Esophagus muscularis mucosa (tissue), 4 donors: ENCODE measurements around the gene SDC4. TPM values are rescaled to one million over a fixed set of nuclear protein-coding genes. Genes with fewer than 3 reads are reported as not detected.

Experiments
- DNase-seq: peaks from one replicate; pipeline ENCODE4 v3.0.0-alpha.2; 2017; ENCODE audit errors: extremely low spot score
- H3K27ac ChIP-seq, 4 donors: fragments of 200-600 bp; sonication (generic); replicated peaks in 1 of 4; 1 replicate in 3 of 4; 2 replicates in 1 of 4; pipeline ENCODE4 v1.5.1; 2016 to 2019; ENCODE audit warnings: mild to moderate bottlenecking in 1 of 4
- H3K27me3 ChIP-seq, 4 donors: fragments of 200-600 bp; sonication (generic); one replicate each; pipeline versions ENCODE4 v1.5.1 to v1.6.0; 2016 to 2019
- H3K36me3 ChIP-seq, 4 donors: fragments of 200-600 bp; sonication (generic); one replicate each; pipeline ENCODE4 v1.5.1; 2016 to 2019
- H3K4me1 ChIP-seq, 4 donors: fragments of 200-600 bp; sonication (generic); one replicate each; pipeline ENCODE4 v1.5.1; 2016 to 2019
- H3K4me3 ChIP-seq, 4 donors: fragments of 200-600 bp; sonication (generic); 1 replicate in 2 of 4; 2 replicates in 2 of 4; pipeline ENCODE4 v1.5.1; 2016 to 2019; ENCODE audit warnings: mild to moderate bottlenecking in 4 of 4, moderate library complexity in 1 of 4
- H3K9me3 ChIP-seq, 4 donors: fragments of 200-600 bp; sonication (generic); 1 replicate in 3 of 4; 2 replicates in 1 of 4; pipeline ENCODE4 v1.5.1; 2016 to 2019
- EP300 ChIP-seq: sonication (generic); formaldehyde crosslinking; IDR thresholded peaks from one replicate; pipeline ENCODE4 v1.6.1; 2017; ENCODE audit warnings: antibody characterized with exemption
- POLR2A ChIP-seq: fragments of 450-650 bp; IDR thresholded peaks from one replicate; pipeline ENCODE4 v1.6.1; 2017; ENCODE audit warnings: antibody characterized with exemption, moderate library complexity, mild to moderate bottlenecking, low read depth
- POLR2AphosphoS5 ChIP-seq, 2 donors: sonication (generic); formaldehyde crosslinking; IDR thresholded peaks; one replicate each; pipeline ENCODE4 v1.6.1; 2017; ENCODE audit warnings: antibody characterized with exemption in 2 of 2
- WGBS: methylation state at CpG from one replicate; pipeline ENCODE4 v1.1.5; 2018; 5-methylcytosine and 5-hydroxymethylcytosine counted together
- intact Hi-C: fragments of 100-400 bp; cut with DNase I; formaldehyde crosslinking; loops from one replicate; pipeline ENCODE4 v1.15.1; 2023
- total RNA-seq, 4 donors: library from RNA; depleted of rRNA; stranded (reverse); fragments of >200 nt; gene quantifications; one replicate each; pipeline versions ENCODE4 v1.1.0 to v1.2.1, GENCODE V29; 2016
- TF ChIP-seq, protein P1 (sequence below), 3 experiments: fragments of 200-600 bp in 2 of 3; fragments of 450-650 bp in 1 of 3; sonication (generic) in 2 of 3; IDR thresholded peaks; one replicate each; pipeline ENCODE4 v1.5.1; 2017 to 2019; ENCODE audit warnings: antibody characterized with exemption in 3 of 3, mild to moderate bottlenecking in 2 of 3, moderate library complexity in 1 of 3

Gene SDC4
- total RNA-seq, 4 donors from 2014 or later, result 61.9 to 177 (median 72.2) TPM

DNA sequence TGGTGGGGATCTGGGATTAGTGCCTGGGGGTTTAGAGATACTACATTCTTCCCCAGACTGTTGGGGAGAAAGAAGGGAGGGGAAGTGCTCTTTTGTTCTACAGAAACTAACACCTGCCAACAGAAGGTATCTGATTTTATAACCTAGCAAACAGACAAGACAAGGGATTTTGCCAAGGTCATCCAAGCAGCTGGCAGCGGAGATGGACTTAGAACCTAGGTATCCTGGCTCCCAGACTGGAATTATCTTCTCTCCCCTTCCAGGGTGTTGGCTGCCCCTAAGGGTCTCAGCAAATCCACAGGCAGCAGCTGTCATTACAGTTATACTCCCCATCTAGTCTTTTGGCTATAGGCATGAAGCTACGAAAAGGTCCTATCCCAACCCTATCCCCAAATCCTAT, 8.4 kb downstream of the SDC4 start:
- TF ChIP-seq EP300 (no peak), POLR2A (no peak), POLR2AphosphoS5 (IDR thresholded peaks at IDR 0.05) (no peak)
- TF ChIP-seq, protein P1, sequence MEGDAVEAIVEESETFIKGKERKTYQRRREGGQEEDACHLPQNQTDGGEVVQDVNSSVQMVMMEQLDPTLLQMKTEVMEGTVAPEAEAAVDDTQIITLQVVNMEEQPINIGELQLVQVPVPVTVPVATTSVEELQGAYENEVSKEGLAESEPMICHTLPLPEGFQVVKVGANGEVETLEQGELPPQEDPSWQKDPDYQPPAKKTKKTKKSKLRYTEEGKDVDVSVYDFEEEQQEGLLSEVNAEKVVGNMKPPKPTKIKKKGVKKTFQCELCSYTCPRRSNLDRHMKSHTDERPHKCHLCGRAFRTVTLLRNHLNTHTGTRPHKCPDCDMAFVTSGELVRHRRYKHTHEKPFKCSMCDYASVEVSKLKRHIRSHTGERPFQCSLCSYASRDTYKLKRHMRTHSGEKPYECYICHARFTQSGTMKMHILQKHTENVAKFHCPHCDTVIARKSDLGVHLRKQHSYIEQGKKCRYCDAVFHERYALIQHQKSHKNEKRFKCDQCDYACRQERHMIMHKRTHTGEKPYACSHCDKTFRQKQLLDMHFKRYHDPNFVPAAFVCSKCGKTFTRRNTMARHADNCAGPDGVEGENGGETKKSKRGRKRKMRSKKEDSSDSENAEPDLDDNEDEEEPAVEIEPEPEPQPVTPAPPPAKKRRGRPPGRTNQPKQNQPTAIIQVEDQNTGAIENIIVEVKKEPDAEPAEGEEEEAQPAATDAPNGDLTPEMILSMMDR (IDR thresholded peaks at IDR 0.05), result no peak
- Histone ChIP-seq H3K27me3 (no peaks in the 10 kb centered on the region), H3K4me3 (no peak overlapping the region), H3K36me3 (peaks cover 0 to 23% (median 13%) of the 10 kb centered on the region in 4 donors), H3K27ac (peak overlapping the region; percentile 93 to 97 (median 96)), H3K9me3 (no peaks in the 10 kb centered on the region), H3K4me1 (peaks cover 73 to 97% (median 91%) of the 10 kb centered on the region in 4 donors)
- intact Hi-C loops, result no loop called here
- WGBS, result 87% methylated on average over 2 of the region's 2 CpGs
- DNase-seq, result no peak

DNA sequence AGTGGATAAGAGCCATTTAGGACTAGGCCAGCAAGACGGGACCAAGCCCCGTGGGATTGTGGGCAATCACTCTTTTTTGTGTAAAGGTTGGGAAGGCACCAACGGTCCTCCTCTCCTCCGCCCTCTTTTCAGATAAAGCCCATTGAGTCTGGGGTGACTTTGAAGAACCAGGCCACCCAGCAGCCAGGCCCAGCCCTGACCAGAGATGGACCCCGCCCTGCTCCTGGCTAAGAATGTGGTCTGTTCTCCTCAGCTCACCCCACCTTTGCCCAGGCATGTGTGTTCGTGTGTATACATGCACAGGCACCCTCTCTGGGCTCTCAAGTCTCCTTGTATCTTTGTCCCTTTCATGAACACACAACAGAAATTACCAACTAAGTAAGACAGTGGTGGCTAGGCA, 9.1 kb downstream of the SDC4 start:
- Histone ChIP-seq H3K36me3 (peaks cover 0 to 30% (median 18%) of the 10 kb centered on the region in 4 donors), H3K9me3 (no peaks in the 10 kb centered on the region), H3K4me3 (no peak overlapping the region), H3K27ac (peak overlapping the region; percentile 93 to 97 (median 96)), H3K4me1 (peaks cover 69 to 90% (median 84%) of the 10 kb centered on the region in 4 donors), H3K27me3 (no peaks in the 10 kb centered on the region)
- DNase-seq, result no peak
- WGBS, result 80% methylated on average over 6 of the region's 6 CpGs
- intact Hi-C loops, result no loop called here
- TF ChIP-seq EP300 (no peak), POLR2AphosphoS5 (IDR thresholded peaks at IDR 0.05) (no peak), POLR2A (no peak)
- TF ChIP-seq, protein P1 (IDR thresholded peaks at IDR 0.05), result no peak

DNA sequence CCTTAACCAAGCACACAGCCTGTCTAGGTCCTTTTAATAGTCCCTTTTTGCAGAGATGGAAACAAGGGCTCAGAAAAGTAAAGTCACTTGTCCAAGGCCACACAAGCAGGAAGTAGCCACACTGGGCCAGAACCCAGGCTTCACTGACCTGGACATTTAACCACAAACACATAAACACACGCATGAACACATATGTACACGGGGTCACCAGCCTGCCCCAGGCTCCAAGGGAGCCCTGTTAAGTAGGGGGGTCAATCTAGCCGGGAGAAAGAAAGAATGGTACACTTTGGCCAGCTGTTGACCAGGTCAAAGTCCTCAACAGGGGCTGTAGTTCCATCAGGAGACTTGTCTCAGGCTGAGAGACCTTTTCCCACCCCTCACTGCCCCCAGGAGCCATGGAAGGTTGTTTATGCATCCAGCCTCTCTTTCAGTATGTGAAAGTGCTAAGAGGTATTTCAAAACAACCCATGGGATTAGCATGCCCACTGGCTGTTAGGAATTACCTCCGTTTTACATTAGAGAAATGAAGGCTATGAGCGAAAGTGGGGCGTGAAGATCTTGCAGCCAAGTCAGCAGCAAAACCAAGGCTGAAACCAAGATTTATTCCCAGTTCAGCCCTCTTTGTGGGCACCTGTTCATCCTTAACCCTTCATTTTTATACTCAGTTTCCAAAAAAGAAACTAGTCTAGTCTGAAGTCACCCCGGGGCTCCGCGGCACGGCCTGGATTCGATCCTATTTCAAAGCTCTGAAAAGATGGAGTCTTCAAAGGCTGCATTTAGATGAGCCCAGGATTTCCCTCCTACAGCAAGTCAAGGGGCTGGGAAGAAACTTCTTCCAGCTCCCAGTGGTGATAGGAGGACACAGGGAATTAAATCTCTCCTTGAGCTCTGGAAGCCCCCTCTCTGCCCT, 9.8 kb downstream of the SDC4 start:
- Histone ChIP-seq H3K4me3 (peak overlapping the region in 2 of 4 donors; percentile 5), H3K27ac (peak overlapping the region; percentile 93 to 97 (median 96)), H3K4me1 (peaks cover 62 to 83% (median 77%) of the 10 kb centered on the region in 4 donors), H3K27me3 (no peaks in the 10 kb centered on the region), H3K36me3 (peaks cover 0 to 35% (median 20%) of the 10 kb centered on the region in 4 donors), H3K9me3 (no peaks in the 10 kb centered on the region)
- no peak for DNase-seq
- 84% methylated on average over 11 of the region's 11 CpGs for WGBS
- intact Hi-C loops, result no loop called here
- TF ChIP-seq, protein P1 (IDR thresholded peaks at IDR 0.05), result no peak
- TF ChIP-seq POLR2AphosphoS5 (IDR thresholded peaks at IDR 0.05) (no peak), POLR2A (no peak), EP300 (no peak)

DNA sequence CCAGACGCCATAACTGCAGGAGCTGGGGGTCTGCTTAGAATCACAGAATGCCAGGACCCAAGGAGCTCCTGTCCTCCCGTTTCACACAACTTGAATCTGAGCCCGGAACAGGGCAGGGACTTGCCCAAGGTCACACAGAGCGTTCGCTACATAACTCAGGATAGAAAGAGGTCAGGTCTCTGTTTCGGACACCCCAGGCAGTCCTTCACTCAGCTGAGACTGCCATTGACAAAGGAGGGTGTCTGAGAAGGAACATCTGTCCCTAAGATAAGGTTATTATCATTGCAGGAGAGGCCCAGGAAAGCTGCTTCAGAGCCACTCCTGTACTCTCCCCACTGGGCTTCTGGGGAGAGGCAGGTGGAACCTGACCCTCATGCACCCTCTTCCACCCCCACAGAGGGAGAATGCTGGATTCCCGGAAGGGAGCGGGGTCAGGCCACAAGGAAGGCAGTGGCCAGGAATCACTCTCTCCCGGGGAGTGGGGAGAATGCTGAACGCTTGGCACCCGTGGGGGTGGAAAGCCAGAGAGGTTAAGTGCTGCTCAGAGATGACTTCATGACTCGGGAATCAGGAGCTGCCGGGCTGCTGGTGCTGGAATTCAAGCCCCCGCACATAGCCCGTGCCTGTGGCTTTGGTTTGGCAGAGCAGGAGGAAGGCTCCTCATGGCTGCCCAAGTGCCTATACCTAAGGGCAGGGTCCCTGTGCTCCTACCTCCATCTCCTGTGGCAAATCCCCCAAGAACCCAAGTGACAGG, 10.7 kb downstream of the SDC4 start:
- no peak for DNase-seq
- intact Hi-C loops, result no loop called here
- H3K27ac ChIP-seq, result peak overlapping the region; percentile 93 to 97 (median 96)

More for the DNA sequence above, 10.7 kb downstream of the SDC4 start:
- Histone ChIP-seq H3K9me3 (no peaks in the 10 kb centered on the region), H3K36me3 (peaks cover 6 to 44% (median 28%) of the 10 kb centered on the region in 4 donors), H3K4me1 (peaks cover 54 to 75% (median 69%) of the 10 kb centered on the region in 4 donors), H3K4me3 (peak overlapping the region in 2 of 4 donors; percentile 5), H3K27me3 (no peaks in the 10 kb centered on the region)
- WGBS, result 49% methylated on average over 15 of the region's 15 CpGs
- peak; percentile 54 to 81 for TF ChIP-seq POLR2AphosphoS5 (IDR thresholded peaks at IDR 0.05)
- TF ChIP-seq EP300, result peak; percentile 28
- no peak for TF ChIP-seq POLR2A
- TF ChIP-seq, protein P1 (IDR thresholded peaks at IDR 0.05), result no peak
